ENCODE results near the gene GPR6. TPM values are rescaled to one million over a fixed set of nuclear protein-coding genes. Genes with fewer than 3 reads are reported as not detected.

The GPR6 gene, protein sequence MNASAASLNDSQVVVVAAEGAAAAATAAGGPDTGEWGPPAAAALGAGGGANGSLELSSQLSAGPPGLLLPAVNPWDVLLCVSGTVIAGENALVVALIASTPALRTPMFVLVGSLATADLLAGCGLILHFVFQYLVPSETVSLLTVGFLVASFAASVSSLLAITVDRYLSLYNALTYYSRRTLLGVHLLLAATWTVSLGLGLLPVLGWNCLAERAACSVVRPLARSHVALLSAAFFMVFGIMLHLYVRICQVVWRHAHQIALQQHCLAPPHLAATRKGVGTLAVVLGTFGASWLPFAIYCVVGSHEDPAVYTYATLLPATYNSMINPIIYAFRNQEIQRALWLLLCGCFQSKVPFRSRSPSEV
- not detected for polyA plus RNA-seq (2012; ENCODE audit: low read depth, missing spikeins)

DNA sequence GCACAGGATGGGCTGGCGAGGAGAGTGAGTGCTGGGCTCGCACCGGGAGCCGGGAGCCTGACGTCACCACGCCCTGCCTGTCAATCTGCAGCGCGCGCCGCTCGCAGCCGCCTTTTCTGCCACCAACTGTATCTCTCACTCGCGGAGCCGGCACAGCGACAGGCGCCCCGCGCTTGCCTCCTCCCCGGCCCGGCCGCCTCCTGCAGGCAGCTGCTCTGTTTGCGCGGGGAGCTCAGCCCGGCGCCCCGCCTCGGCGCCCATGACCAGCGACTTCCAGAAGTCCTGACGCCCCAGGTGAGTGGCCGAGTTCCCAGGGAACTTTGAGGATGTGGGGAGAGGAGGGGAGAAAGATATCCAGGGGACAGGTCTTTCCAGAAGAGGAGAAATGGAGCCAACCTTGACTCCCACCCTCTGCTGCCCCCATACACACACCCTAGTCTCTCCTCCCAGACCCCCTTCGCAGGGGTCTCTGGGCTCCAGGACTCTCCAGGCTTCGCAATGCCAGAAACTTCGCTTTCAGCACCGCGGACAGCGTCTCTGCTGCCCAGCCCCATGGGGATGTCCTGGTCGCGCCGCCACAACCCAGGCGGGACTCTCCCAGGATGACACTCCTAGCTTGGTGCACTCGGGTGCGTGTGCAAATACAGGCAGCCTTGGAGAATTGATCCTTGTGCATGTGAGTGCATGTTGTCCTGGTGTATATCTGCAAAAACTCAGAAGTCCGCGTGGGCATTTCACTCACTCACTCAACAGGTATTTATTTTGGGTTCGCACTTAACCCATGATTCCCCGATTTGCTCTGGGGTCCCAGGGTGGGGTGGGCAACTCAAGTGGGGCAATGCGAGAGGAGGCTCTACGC is at the start of gene GPR6:
TSS of gene GPR6 (plus strand) at position 138 of the 859 bp plus-strand sequence. CDS start 802 bp downstream, outside the sequence.
- DNase-seq (ENCODE audit: insufficient read length, low spot score) (peak; percentile 57), FAIRE-seq (no peak)
- TF ChIP-seq SPI1 (IDR thresholded peaks at IDR 0.05; ENCODE audit: low read depth, low read length) (no peak), POU2F2 (IDR thresholded peaks at IDR 0.05; ENCODE audit: low read depth, low read length) (no peak), POLR2AphosphoS5 (IDR thresholded peaks at IDR 0.05; ENCODE audit: low read depth, low read length) (no peak), PAX5 (IDR thresholded peaks at IDR 0.05; ENCODE audit: insufficient read depth, low read length, severe bottlenecking) (no peak), TAF1 (IDR thresholded peaks at IDR 0.05; ENCODE audit: low read depth, low read length) (no peak), POLR2A (IDR thresholded peaks at IDR 0.05; ENCODE audit: low read depth, low read length) (no peak)

DNA sequence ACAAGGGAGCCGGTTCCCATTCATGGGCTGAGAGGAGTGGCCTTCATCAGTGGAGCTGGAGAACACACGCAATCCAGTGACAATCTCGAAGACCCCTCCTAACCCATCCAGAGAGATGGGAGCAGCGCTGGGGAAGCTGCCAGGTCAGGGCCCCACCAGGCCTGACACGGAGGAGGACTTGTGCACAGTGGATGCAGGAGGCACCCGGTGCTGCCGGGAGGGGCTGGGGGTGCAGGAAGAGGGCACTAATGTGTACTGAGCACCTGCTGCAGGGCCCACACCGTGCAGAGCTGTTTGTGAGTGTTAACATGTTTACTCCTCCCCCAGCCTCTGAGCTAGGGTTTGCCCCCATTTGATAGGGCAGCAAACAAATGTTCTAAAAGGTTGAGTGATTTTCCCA is 43.8 kb upstream of the GPR6 start:
- no peak for FAIRE-seq
- TF ChIP-seq POU2F2 (IDR thresholded peaks at IDR 0.05; ENCODE audit: low read depth, low read length) (no peak), POLR2A (IDR thresholded peaks at IDR 0.05; ENCODE audit: low read depth, low read length) (no peak), POLR2AphosphoS5 (IDR thresholded peaks at IDR 0.05; ENCODE audit: low read depth, low read length) (no peak), SPI1 (IDR thresholded peaks at IDR 0.05; ENCODE audit: low read depth, low read length) (no peak), TAF1 (IDR thresholded peaks at IDR 0.05; ENCODE audit: low read depth, low read length) (no peak), PAX5 (IDR thresholded peaks at IDR 0.05; ENCODE audit: insufficient read depth, low read length, severe bottlenecking) (no peak)
- no peak for DNase-seq (ENCODE audit: insufficient read length, low spot score)

DNA sequence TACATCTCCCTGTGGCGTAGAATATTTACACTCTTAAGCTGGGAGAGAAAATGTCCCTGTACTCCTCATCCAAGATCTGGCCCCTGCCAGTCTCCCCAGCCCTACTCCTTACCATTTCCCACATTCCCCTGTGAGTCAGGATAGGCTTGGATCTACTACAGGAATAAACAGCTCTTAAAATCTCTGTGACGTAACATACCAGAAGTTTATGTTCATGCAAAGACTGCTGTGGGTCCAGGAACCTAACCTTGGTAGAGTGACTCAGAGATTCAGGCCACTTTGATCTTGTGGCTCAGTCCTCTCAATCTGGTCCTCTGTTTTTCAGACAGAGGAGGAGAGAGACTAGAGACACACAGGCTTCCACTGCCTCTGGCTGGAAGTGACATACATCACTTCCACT is 38.5 kb upstream of the GPR6 start:
- DNase-seq (ENCODE audit: insufficient read length, low spot score) (no peak), FAIRE-seq (no peak)
- TF ChIP-seq TAF1 (IDR thresholded peaks at IDR 0.05; ENCODE audit: low read depth, low read length) = no peak
- no peak for TF ChIP-seq SPI1 (IDR thresholded peaks at IDR 0.05; ENCODE audit: low read depth, low read length)
- no peak for TF ChIP-seq POU2F2 (IDR thresholded peaks at IDR 0.05; ENCODE audit: low read depth, low read length)
- no peak for TF ChIP-seq PAX5 (IDR thresholded peaks at IDR 0.05; ENCODE audit: insufficient read depth, low read length, severe bottlenecking)
- TF ChIP-seq POLR2AphosphoS5 (IDR thresholded peaks at IDR 0.05; ENCODE audit: low read depth, low read length) = no peak
- no peak for TF ChIP-seq POLR2A (IDR thresholded peaks at IDR 0.05; ENCODE audit: low read depth, low read length)

DNA sequence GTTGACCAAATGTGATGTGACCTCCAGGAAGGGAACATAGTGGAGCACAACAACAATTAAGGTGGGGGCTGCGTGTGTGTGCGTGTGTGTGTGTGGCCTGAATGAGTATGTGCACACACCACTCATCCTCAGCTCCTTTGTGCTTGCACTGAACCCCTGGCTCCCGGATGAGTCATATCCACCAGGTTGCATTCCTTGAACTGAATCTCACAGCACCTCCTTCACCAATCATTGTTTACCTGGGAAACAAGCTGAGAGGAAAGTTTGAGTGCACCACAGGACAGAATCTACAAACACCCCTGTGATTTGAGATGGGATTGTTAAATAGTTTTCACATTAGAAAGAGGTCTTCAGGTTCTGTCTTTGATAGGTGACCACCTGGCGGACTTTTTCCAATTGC is 33.7 kb upstream of the GPR6 start:
- TF ChIP-seq POLR2A (IDR thresholded peaks at IDR 0.05; ENCODE audit: low read depth, low read length) = no peak
- no peak for TF ChIP-seq TAF1 (IDR thresholded peaks at IDR 0.05; ENCODE audit: low read depth, low read length)
- DNase-seq (ENCODE audit: insufficient read length, low spot score) = no peak
- no peak for FAIRE-seq

DNA sequence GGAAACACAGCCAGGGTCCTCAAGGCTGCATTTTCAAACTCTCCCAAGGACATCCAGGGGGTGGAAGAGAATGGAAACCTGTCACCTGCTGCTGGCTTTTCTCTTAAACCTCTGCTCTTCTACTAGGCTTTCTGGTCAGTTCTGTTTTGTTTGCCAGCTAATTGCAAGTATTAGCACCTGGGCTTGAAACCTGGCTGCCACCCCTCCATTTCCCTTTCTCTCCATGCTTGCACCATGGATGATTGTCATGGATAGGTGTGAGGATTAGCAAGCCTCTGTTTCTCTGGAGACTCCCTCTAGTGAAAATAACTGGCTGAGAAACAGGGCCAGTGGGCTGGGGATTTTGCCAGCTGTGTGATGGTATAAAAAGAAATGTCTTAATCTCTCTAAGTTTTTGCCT is 33.0 kb upstream of the GPR6 start:
- no peak for TF ChIP-seq PAX5 (IDR thresholded peaks at IDR 0.05; ENCODE audit: insufficient read depth, low read length, severe bottlenecking)
- no peak for TF ChIP-seq POLR2A (IDR thresholded peaks at IDR 0.05; ENCODE audit: low read depth, low read length)
- TF ChIP-seq POLR2AphosphoS5 (IDR thresholded peaks at IDR 0.05; ENCODE audit: low read depth, low read length) = no peak
- no peak for FAIRE-seq

DNA sequence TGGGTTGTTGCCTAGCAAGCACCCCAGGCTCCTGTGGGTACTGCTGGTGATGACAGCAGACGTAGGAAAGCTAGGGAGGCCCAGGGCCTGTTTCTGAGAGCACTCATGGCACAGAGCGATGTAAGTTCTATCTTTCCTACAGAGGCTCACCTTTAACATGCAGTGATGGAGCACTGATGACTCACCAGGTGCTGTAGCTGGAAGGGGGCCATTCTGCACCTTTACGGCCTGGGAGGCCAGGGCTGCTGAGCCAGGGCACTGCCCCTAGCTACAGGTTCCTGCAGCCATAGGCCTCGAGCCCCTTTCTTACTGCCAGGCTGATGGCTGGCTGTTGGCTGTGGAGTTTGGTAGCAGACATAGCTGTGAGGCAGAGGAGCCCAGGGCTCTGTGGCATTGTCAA is 31.1 kb upstream of the GPR6 start:
- FAIRE-seq = no peak
- DNase-seq (ENCODE audit: insufficient read length, low spot score) = no peak
- TF ChIP-seq POLR2A (IDR thresholded peaks at IDR 0.05; ENCODE audit: low read depth, low read length) (no peak), POU2F2 (IDR thresholded peaks at IDR 0.05; ENCODE audit: low read depth, low read length) (no peak), POLR2AphosphoS5 (IDR thresholded peaks at IDR 0.05; ENCODE audit: low read depth, low read length) (no peak), TAF1 (IDR thresholded peaks at IDR 0.05; ENCODE audit: low read depth, low read length) (no peak), SPI1 (IDR thresholded peaks at IDR 0.05; ENCODE audit: low read depth, low read length) (no peak), PAX5 (IDR thresholded peaks at IDR 0.05; ENCODE audit: insufficient read depth, low read length, severe bottlenecking) (no peak)

More for the DNA sequence above, 33.0 kb upstream of the GPR6 start:
- DNase-seq (ENCODE audit: insufficient read length, low spot score) = no peak

DNA sequence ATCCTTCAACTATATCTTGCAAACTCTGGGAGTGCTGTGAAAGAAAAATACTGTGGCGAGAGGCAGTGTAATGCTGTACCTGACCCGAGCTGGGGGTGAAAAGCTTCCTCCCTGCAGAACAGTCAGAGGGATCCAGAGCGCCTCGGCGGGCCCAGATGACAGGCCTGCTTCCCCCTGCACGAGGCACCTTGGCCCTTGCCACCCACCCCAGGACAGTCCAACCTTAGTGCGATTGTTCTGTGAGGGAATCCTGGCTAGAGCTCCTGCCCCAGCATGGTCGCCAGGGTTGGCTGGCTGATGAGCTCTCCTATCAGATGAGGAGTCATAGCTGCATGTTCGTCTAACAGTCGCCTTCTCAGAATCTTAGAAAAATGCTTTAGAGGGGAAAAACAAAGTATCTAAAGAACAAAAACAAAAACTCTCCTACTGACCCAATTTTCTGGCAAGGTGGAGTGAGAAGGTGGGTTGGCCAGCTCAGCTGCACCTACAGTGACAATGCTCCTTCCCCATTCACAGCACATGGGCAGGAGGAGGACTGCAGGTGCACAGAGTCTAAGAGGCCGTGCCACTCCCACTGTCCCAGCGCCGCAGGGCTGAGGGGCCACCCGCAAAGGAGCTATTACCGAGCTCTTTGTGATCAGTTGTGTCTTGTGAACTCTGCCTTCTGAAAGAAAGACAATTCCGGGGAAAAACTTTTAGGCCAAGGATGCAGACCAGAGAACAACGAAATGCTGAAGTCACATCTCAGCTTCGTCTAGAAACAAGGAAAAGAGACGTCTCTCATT is 28.6 kb upstream of the GPR6 start:
- TF ChIP-seq PAX5 (IDR thresholded peaks at IDR 0.05; ENCODE audit: insufficient read depth, low read length, severe bottlenecking) (no peak), SPI1 (IDR thresholded peaks at IDR 0.05; ENCODE audit: low read depth, low read length) (no peak), POLR2A (IDR thresholded peaks at IDR 0.05; ENCODE audit: low read depth, low read length) (no peak), POLR2AphosphoS5 (IDR thresholded peaks at IDR 0.05; ENCODE audit: low read depth, low read length) (no peak), TAF1 (IDR thresholded peaks at IDR 0.05; ENCODE audit: low read depth, low read length) (no peak), POU2F2 (IDR thresholded peaks at IDR 0.05; ENCODE audit: low read depth, low read length) (no peak)
- FAIRE-seq = no peak
- no peak for DNase-seq (ENCODE audit: insufficient read length, low spot score)

DNA sequence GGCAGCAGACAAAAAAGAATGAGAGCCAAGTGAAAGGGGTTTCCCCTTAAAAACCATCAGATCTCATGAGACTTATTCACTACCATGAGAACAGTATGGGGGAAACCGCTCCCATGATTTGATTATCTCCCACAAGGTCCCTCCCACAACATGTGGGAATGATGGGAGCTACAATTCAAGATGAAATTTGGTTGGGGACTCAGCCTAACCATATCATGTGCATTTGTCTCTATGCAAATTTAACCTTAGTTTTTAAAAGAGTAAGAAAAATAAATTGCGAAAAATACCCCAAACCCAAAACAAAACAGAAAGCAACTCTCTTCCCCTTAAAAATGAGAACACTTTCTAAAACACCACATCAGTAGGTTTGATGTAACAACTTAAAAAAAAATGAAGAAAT is 22.6 kb upstream of the GPR6 start:
- TF ChIP-seq POU2F2 (IDR thresholded peaks at IDR 0.05; ENCODE audit: low read depth, low read length) = no peak
- TF ChIP-seq SPI1 (IDR thresholded peaks at IDR 0.05; ENCODE audit: low read depth, low read length) = no peak
- no peak for TF ChIP-seq PAX5 (IDR thresholded peaks at IDR 0.05; ENCODE audit: insufficient read depth, low read length, severe bottlenecking)
- FAIRE-seq (no peak), DNase-seq (ENCODE audit: insufficient read length, low spot score) (no peak)

DNA sequence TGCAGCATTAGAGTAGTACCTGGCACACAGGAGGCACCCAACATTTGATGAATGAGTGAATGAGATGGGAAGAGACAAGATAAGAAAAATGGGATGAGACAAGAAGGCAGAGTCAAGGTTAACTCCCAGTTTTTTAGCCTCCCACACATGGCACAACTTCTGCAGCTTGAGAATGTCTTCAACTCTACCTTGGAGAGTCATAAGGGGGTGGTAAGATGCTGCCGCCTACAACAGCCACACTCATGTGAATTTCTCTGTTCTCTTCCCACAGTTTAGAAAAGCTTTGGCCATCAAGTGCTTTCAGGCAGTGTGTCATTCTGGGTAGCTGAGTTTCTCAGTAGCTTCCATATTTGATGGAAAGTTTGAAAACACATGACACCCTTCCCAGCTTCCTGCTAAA is 19.5 kb upstream of the GPR6 start:
- TF ChIP-seq SPI1 (IDR thresholded peaks at IDR 0.05; ENCODE audit: low read depth, low read length) = no peak
- no peak for TF ChIP-seq POU2F2 (IDR thresholded peaks at IDR 0.05; ENCODE audit: low read depth, low read length)
- TF ChIP-seq POLR2AphosphoS5 (IDR thresholded peaks at IDR 0.05; ENCODE audit: low read depth, low read length) = no peak
- TF ChIP-seq TAF1 (IDR thresholded peaks at IDR 0.05; ENCODE audit: low read depth, low read length) = no peak
- TF ChIP-seq PAX5 (IDR thresholded peaks at IDR 0.05; ENCODE audit: insufficient read depth, low read length, severe bottlenecking) = no peak
- no peak for TF ChIP-seq POLR2A (IDR thresholded peaks at IDR 0.05; ENCODE audit: low read depth, low read length)
- FAIRE-seq (no peak), DNase-seq (ENCODE audit: insufficient read length, low spot score) (no peak)
